ENCODE measurements around the gene SLCO4A1.

SLCO4A1 gene

GRCh38 chr20:62607366-62608217 is 34.7 kb upstream of the SLCO4A1 start:
- no peak overlapping the region for H3K27ac ChIP-seq
- no peak for TF ChIP-seq ZFX (IDR thresholded peaks at IDR 0.05; ENCODE audit: borderline replicate concordance)
- no peak for TF ChIP-seq CTCF (IDR thresholded peaks at IDR 0.05)

- H3K27ac ChIP-seq, result no peak overlapping the region
- TF ChIP-seq CTCF (IDR thresholded peaks at IDR 0.05) (no peak), ZFX (IDR thresholded peaks at IDR 0.05; ENCODE audit: borderline replicate concordance) (no peak)
Observed at GRCh38 chr20:62608218-62608565, 34.1 kb upstream of the SLCO4A1 start.

- TF ChIP-seq ZFX (IDR thresholded peaks at IDR 0.05; ENCODE audit: borderline replicate concordance) (no peak), CTCF (IDR thresholded peaks at IDR 0.05) (no peak)
- no peak overlapping the region for H3K27ac ChIP-seq
Observed at GRCh38 chr20:62609279-62609720, 33.0 kb upstream of the SLCO4A1 start.

GRCh38 chr20:62609811-62610757 is 32.2 kb upstream of the SLCO4A1 start:
- no peak overlapping the region for H3K27ac ChIP-seq
- TF ChIP-seq ZFX (IDR thresholded peaks at IDR 0.05; ENCODE audit: borderline replicate concordance) (no peak), CTCF (IDR thresholded peaks at IDR 0.05) (no peak)

- no peak overlapping the region for H3K27ac ChIP-seq
- TF ChIP-seq ZFX (IDR thresholded peaks at IDR 0.05; ENCODE audit: borderline replicate concordance) (no peak), CTCF (IDR thresholded peaks at IDR 0.05) (no peak)
Observed at GRCh38 chr20:62611012-62611411, 31.3 kb upstream of the SLCO4A1 start.

GRCh38 chr20:62611819-62612218 is 30.5 kb upstream of the SLCO4A1 start:
- no peak overlapping the region for H3K27ac ChIP-seq
- TF ChIP-seq CTCF (IDR thresholded peaks at IDR 0.05), result no peak
- TF ChIP-seq ZFX (IDR thresholded peaks at IDR 0.05; ENCODE audit: borderline replicate concordance), result no peak
